Effector memory CD4-positive, alpha-beta T cell (primary cell): ENCODE data around the gene CARTPT.
A peak's percentile ranks its signal among the peaks of the same experiment; 100 is the strongest.

Source experiments
- DNase-seq, 3 donors: peaks; one replicate each; pipeline ENCODE4 v3.0.0-alpha.2; 2020
- H3K27ac ChIP-seq: 2 replicates; pipeline ENCODE4 v1.7.0; 2013; ENCODE audit warnings: mild to moderate bottlenecking, low read length, moderate library complexity; ENCODE audit not compliant: insufficient read depth, poor library complexity, severe bottlenecking
- H3K27me3 ChIP-seq: replicated peaks from 2 replicates; pipeline ENCODE4 v1.7.0; 2013; ENCODE audit warnings: mild to moderate bottlenecking, low read length; ENCODE audit not compliant: insufficient read depth, control insufficient read depth, poor library complexity, severe bottlenecking
- H3K36me3 ChIP-seq: 2 replicates; pipeline ENCODE4 v1.7.0; 2013; ENCODE audit warnings: mild to moderate bottlenecking, low read length, moderate library complexity; ENCODE audit not compliant: control insufficient read depth, insufficient read depth
- H3K4me1 ChIP-seq: 2 replicates; pipeline ENCODE4 v1.7.0; 2013; ENCODE audit warnings: low read length, mild to moderate bottlenecking; ENCODE audit not compliant: control insufficient read depth, insufficient read depth, poor library complexity, severe bottlenecking
- H3K4me3 ChIP-seq: 2 replicates; pipeline ENCODE4 v1.7.0; 2013; ENCODE audit warnings: low read length, low read depth, mild to moderate bottlenecking; ENCODE audit not compliant: insufficient read depth, poor library complexity, severe bottlenecking
- H3K9me3 ChIP-seq: 2 replicates; pipeline ENCODE4 v1.7.0; 2013; ENCODE audit warnings: mild to moderate bottlenecking, low read length, moderate library complexity; ENCODE audit not compliant: control insufficient read depth

CARTPT gene

GRCh38 chr5:71751422-71751821 lies 32.3 kb downstream of the CARTPT start:
- Histone ChIP-seq H3K4me1 (no peaks in the 10 kb centered on the region), H3K9me3 (no peaks in the 10 kb centered on the region), H3K27me3 (no peaks in the 10 kb centered on the region), H3K36me3 (no peaks in the 10 kb centered on the region), H3K4me3 (no peak overlapping the region), H3K27ac (no peak overlapping the region)
- no peak for DNase-seq

GRCh38 chr5:71752441-71753190 lies 33.5 kb downstream of the CARTPT start:
- Histone ChIP-seq H3K4me1 (no peaks in the 10 kb centered on the region), H3K27me3 (no peaks in the 10 kb centered on the region), H3K4me3 (no peak overlapping the region), H3K9me3 (no peaks in the 10 kb centered on the region), H3K27ac (no peak overlapping the region), H3K36me3 (no peaks in the 10 kb centered on the region)
- DNase-seq, result no peak

- Histone ChIP-seq H3K4me1 (no peaks in the 10 kb centered on the region), H3K4me3 (no peak overlapping the region)
Measured at GRCh38 chr5:71757590-71758543, 38.8 kb downstream of the CARTPT start.

GRCh38 chr5:71762826-71763225 lies 43.8 kb downstream of the CARTPT start:
- Histone ChIP-seq H3K27ac (no peak overlapping the region), H3K36me3 (no peaks in the 10 kb centered on the region), H3K9me3 (no peaks in the 10 kb centered on the region), H3K4me1 (no peaks in the 10 kb centered on the region), H3K4me3 (no peak overlapping the region), H3K27me3 (no peaks in the 10 kb centered on the region)
- no peak for DNase-seq

More at GRCh38 chr5:71757590-71758543, 38.8 kb downstream of the CARTPT start:
- Histone ChIP-seq H3K36me3 (no peaks in the 10 kb centered on the region), H3K27ac (no peak overlapping the region), H3K9me3 (no peaks in the 10 kb centered on the region), H3K27me3 (no peaks in the 10 kb centered on the region)
- peak in 1 of 3 donors; percentile 12 for DNase-seq

GRCh38 chr5:71767661-71768060 lies 48.6 kb downstream of the CARTPT start:
- no peak overlapping the region for H3K27ac ChIP-seq
- no peaks in the 10 kb centered on the region for H3K4me1 ChIP-seq
- no peak for DNase-seq
- H3K27me3 ChIP-seq, result no peaks in the 10 kb centered on the region
- H3K36me3 ChIP-seq, result no peaks in the 10 kb centered on the region
- H3K9me3 ChIP-seq, result no peaks in the 10 kb centered on the region
- H3K4me3 ChIP-seq, result no peak overlapping the region

GRCh38 chr5:71769287-71769686 lies 50.2 kb downstream of the CARTPT start:
- H3K9me3 ChIP-seq, result no peaks in the 10 kb centered on the region
- DNase-seq, result no peak
- H3K4me1 ChIP-seq, result no peaks in the 10 kb centered on the region
- no peaks in the 10 kb centered on the region for H3K36me3 ChIP-seq
- no peak overlapping the region for H3K4me3 ChIP-seq
- no peaks in the 10 kb centered on the region for H3K27me3 ChIP-seq
- H3K27ac ChIP-seq, result no peak overlapping the region

- Histone ChIP-seq H3K36me3 (no peaks in the 10 kb centered on the region), H3K27me3 (no peaks in the 10 kb centered on the region), H3K4me3 (no peak overlapping the region), H3K27ac (no peak overlapping the region), H3K9me3 (no peaks in the 10 kb centered on the region), H3K4me1 (no peaks in the 10 kb centered on the region)
- no peak for DNase-seq
Measured at GRCh38 chr5:71770381-71770780, 51.3 kb downstream of the CARTPT start.
